ENCODE data around the gene RBM41. TPM values are rescaled to one million over a fixed set of nuclear protein-coding genes. Genes with fewer than 3 reads are reported as not detected.
A peak's percentile ranks its signal among the peaks of the same experiment; 100 is the strongest.
"Not testable (repeated sequence)": the region's sequence is repeated elsewhere in the genome, so short reads cannot be mapped to it uniquely, and the experiment has no call there.

Gene RBM41
- total RNA-seq (2014; rRNA removed; shearing (Covaris generic)) = 9.8 and 20.4 TPM in 2 replicates

- Histone ChIP-seq H3K27ac (peak within 1 kb of the TSS; percentile 49), H3K4me1 (replicated peaks) (0 out of 2 replicates have a peak, but pooled peaks cover 3% of the 10 kb centered on the region), H3K9me3 (replicated peaks) (no peaks in the 10 kb centered on the region), H3K36me3 (peaks cover 25% of the 10 kb centered on the region), H3K27me3 (replicated peaks) (no peaks in the 10 kb centered on the region), H3K4me3 (peak within 1 kb of the TSS; percentile 58)
- DNase-seq (ENCODE audit: low read depth in 1 of 2, low spot score in 2 of 2) = peak; percentile 55 to 72
Measured at GRCh38 chrX:107118322-107119147, at the start of gene RBM41. TSS of gene RBM41 (minus strand) at chrX:107118822. CDS start at chrX:107118773, 49 bp downstream.

- Histone ChIP-seq H3K27me3 (replicated peaks) (no peaks in the 10 kb centered on the region), H3K4me3 (no peak overlapping the region), H3K27ac (no peak overlapping the region), H3K4me1 (replicated peaks) (no peaks in the 10 kb centered on the region), H3K9me3 (replicated peaks) (no peaks in the 10 kb centered on the region), H3K36me3 (no peaks in the 10 kb centered on the region)
- no peak for DNase-seq (ENCODE audit: low read depth in 1 of 2, low spot score in 2 of 2)
Measured at GRCh38 chrX:107168257-107168656, 49.6 kb upstream of the RBM41 start.

- no peaks in the 10 kb centered on the region for H3K36me3 ChIP-seq
- H3K27me3 ChIP-seq (replicated peaks) = no peaks in the 10 kb centered on the region
- no peak overlapping the region for H3K27ac ChIP-seq
- no peak overlapping the region for H3K4me3 ChIP-seq
- DNase-seq (ENCODE audit: low read depth in 1 of 2, low spot score in 2 of 2) = no peak
- no peaks in the 10 kb centered on the region for H3K9me3 ChIP-seq (replicated peaks)
- H3K4me1 ChIP-seq (replicated peaks) = no peaks in the 10 kb centered on the region
Measured at GRCh38 chrX:107167163-107167921, 48.7 kb upstream of the RBM41 start.

GRCh38 chrX:107157618-107158017 lies 39.0 kb upstream of the RBM41 start:
- H3K4me1 ChIP-seq (replicated peaks); H3K9me3 ChIP-seq (replicated peaks); H3K4me3 ChIP-seq; H3K27ac ChIP-seq; DNase-seq (ENCODE audit: low read depth in 1 of 2, low spot score in 2 of 2); H3K27me3 ChIP-seq (replicated peaks); H3K36me3 ChIP-seq: not testable (repeated sequence)

GRCh38 chrX:107155621-107156430 lies 37.2 kb upstream of the RBM41 start:
- not testable (repeated sequence) for H3K4me3 ChIP-seq; H3K27me3 ChIP-seq (replicated peaks); H3K36me3 ChIP-seq; H3K9me3 ChIP-seq (replicated peaks); H3K27ac ChIP-seq; H3K4me1 ChIP-seq (replicated peaks); DNase-seq (ENCODE audit: low read depth in 1 of 2, low spot score in 2 of 2)

- Histone ChIP-seq H3K9me3 (replicated peaks) (no peaks in the 10 kb centered on the region), H3K27me3 (replicated peaks) (no peaks in the 10 kb centered on the region), H3K36me3 (no peaks in the 10 kb centered on the region), H3K4me1 (replicated peaks) (no peaks in the 10 kb centered on the region), H3K4me3 (no peak overlapping the region), H3K27ac (no peak overlapping the region)
- peak in 1 of 2 experiments; percentile 30 for DNase-seq (ENCODE audit: low read depth in 1 of 2, low spot score in 2 of 2)
Measured at GRCh38 chrX:107154787-107155620, 36.4 kb upstream of the RBM41 start.

- no peaks in the 10 kb centered on the region for H3K36me3 ChIP-seq
- DNase-seq (ENCODE audit: low read depth in 1 of 2, low spot score in 2 of 2) = no peak
- no peak overlapping the region for H3K4me3 ChIP-seq
- no peaks in the 10 kb centered on the region for H3K4me1 ChIP-seq (replicated peaks)
- H3K27me3 ChIP-seq (replicated peaks) = no peaks in the 10 kb centered on the region
- no peaks in the 10 kb centered on the region for H3K9me3 ChIP-seq (replicated peaks)
- H3K27ac ChIP-seq = no peak overlapping the region
Measured at GRCh38 chrX:107153005-107153404, 34.4 kb upstream of the RBM41 start.

GRCh38 chrX:107146670-107147069 lies 28.0 kb upstream of the RBM41 start:
- Histone ChIP-seq H3K4me1 (replicated peaks) (no peaks in the 10 kb centered on the region), H3K4me3 (no peak overlapping the region), H3K27me3 (replicated peaks) (no peaks in the 10 kb centered on the region), H3K9me3 (replicated peaks) (no peaks in the 10 kb centered on the region), H3K27ac (no peak overlapping the region), H3K36me3 (no peaks in the 10 kb centered on the region)
- no peak for DNase-seq (ENCODE audit: low read depth in 1 of 2, low spot score in 2 of 2)

- H3K9me3 ChIP-seq (replicated peaks) = no peaks in the 10 kb centered on the region
- no peak overlapping the region for H3K27ac ChIP-seq
- no peaks in the 10 kb centered on the region for H3K27me3 ChIP-seq (replicated peaks)
- peaks cover 9% of the 10 kb centered on the region; the same call in 1 of the 2 replicates for H3K4me1 ChIP-seq (replicated peaks)
- no peak overlapping the region for H3K4me3 ChIP-seq
- DNase-seq (ENCODE audit: low read depth in 1 of 2, low spot score in 2 of 2) = no peak
- no peaks in the 10 kb centered on the region for H3K36me3 ChIP-seq
Measured at GRCh38 chrX:107135965-107136307, 17.3 kb upstream of the RBM41 start.

- Histone ChIP-seq H3K4me3 (no peak overlapping the region), H3K4me1 (replicated peaks) (peaks cover 9% of the 10 kb centered on the region; the same call in 1 of the 2 replicates), H3K27ac (peak overlapping the region; percentile 4; the same call in 1 of the 2 replicates), H3K27me3 (replicated peaks) (no peaks in the 10 kb centered on the region), H3K9me3 (replicated peaks) (no peaks in the 10 kb centered on the region), H3K36me3 (no peaks in the 10 kb centered on the region)
- DNase-seq (ENCODE audit: low read depth in 1 of 2, low spot score in 2 of 2) = no peak
Measured at GRCh38 chrX:107135049-107135964, 16.7 kb upstream of the RBM41 start.

GRCh38 chrX:107123750-107124149 lies 5.1 kb upstream of the RBM41 start:
- no peak overlapping the region for H3K4me3 ChIP-seq
- no peaks in the 10 kb centered on the region for H3K9me3 ChIP-seq (replicated peaks)
- H3K27me3 ChIP-seq (replicated peaks) = no peaks in the 10 kb centered on the region
- DNase-seq (ENCODE audit: low read depth in 1 of 2, low spot score in 2 of 2) = no peak
- H3K36me3 ChIP-seq = no peaks in the 10 kb centered on the region
- 0 out of 2 replicates have a peak, but pooled peaks cover 3% of the 10 kb centered on the region for H3K4me1 ChIP-seq (replicated peaks)
- no peak overlapping the region for H3K27ac ChIP-seq

- H3K27ac ChIP-seq = no peak overlapping the region
- H3K36me3 ChIP-seq = peaks cover 18% of the 10 kb centered on the region
- DNase-seq (ENCODE audit: low read depth in 1 of 2, low spot score in 2 of 2) = no peak
- no peaks in the 10 kb centered on the region for H3K27me3 ChIP-seq (replicated peaks)
- H3K4me3 ChIP-seq = no peak overlapping the region
- 0 out of 2 replicates have a peak, but pooled peaks cover 3% of the 10 kb centered on the region for H3K4me1 ChIP-seq (replicated peaks)
- no peaks in the 10 kb centered on the region for H3K9me3 ChIP-seq (replicated peaks)
Measured at GRCh38 chrX:107119283-107119682, 661 bp upstream of the RBM41 start.
